A549 (cell line): ENCODE results near the gene NRSN2. TPM values are rescaled to one million over a fixed set of nuclear protein-coding genes. Genes with fewer than 3 reads are reported as not detected.

ENCODE experiments used
- ATAC-seq, 2 experiments: fragments of 200-7000 bp in 1 of 2; fragments of >200 bp in 1 of 2; cut with Nextera tagmentation in 1 of 2; cut with Tn5 transposase in 1 of 2; 3 replicates each; pipeline versions ENCODE4 v1.8.0 to v1.9.1; 2018 to 2020; ENCODE audit warnings: mild to moderate bottlenecking in 1 of 2, moderate library complexity in 1 of 2
- CTCF ChIA-PET: fragments of 300-600 bp; sonication (Branson Sonifier 250); formaldehyde crosslinking; extraction: SDS; loops from one replicate; lab custom pipeline; 2021; ENCODE audit warnings: antibody characterized with exemption, inconsistent platforms; lab: Yijun Ruan, JAX
- POLR2A ChIA-PET: fragments of 350-600 bp; formaldehyde crosslinking; extraction: SDS; loops from one replicate; lab custom pipeline; 2021; ENCODE audit warnings: antibody characterized with exemption, inconsistent platforms; lab: Yijun Ruan, JAX
- DNase-seq, 2 experiments: peaks; one replicate each; pipeline versions ENCODE4 v3.0.0 to v3.0.0-alpha.2; 2011 to 2016; ENCODE audit warnings: low read depth in 1 of 2, low spot score in 1 of 2
- FAIRE-seq: peaks from 2 replicates; lab custom pipeline; 2011; peaks lifted over from hg19 to GRCh38; lab: Jason Lieb, UNC
- H3K27ac ChIP-seq, 2 experiments: fragments of >200 bp; sonication (Bioruptor Twin); formaldehyde crosslinking; 3 replicates each; pipeline ENCODE4 v1.5.1; 2016 to 2017
- H3K4me1 ChIP-seq: fragments of >200 bp; sonication (Bioruptor Twin); formaldehyde crosslinking; 3 replicates; pipeline ENCODE4 v1.6.1; 2016
- H3K4me2 ChIP-seq: fragments of >200 bp; sonication (Bioruptor Twin); formaldehyde crosslinking; 3 replicates; pipeline ENCODE4 v1.6.1; 2016
- H3K4me3 ChIP-seq: fragments of >200 bp; sonication (Bioruptor Twin); formaldehyde crosslinking; 3 replicates; pipeline ENCODE4 v1.5.1; 2016
- H3K9me3 ChIP-seq: fragments of >200 bp; sonication (Bioruptor Twin); formaldehyde crosslinking; 3 replicates; pipeline ENCODE4 v1.6.1; 2016
- EHMT2 ChIP-seq: fragments of 200-600 bp; sonication (generic); IDR thresholded peaks from 2 replicates; pipeline ENCODE4 v1.6.1; 2016; ENCODE audit warnings: antibody characterized with exemption, low read depth, mild to moderate bottlenecking, moderate library complexity
- FOSB ChIP-seq: fragments of 250-450 bp; sonication (Bioruptor Pico); IDR thresholded peaks from 2 replicates; pipeline ENCODE4 v1.5.0; 2020; ENCODE audit warnings: mild to moderate bottlenecking, moderate library complexity
- FOSL2 ChIP-seq, 2 experiments: fragments of 450-650 bp in 1 of 2; fragments of >200 bp in 1 of 2; sonication (Bioruptor Twin) in 1 of 2; formaldehyde crosslinking; IDR thresholded peaks; 2 replicates each; pipeline versions ENCODE4 v1.5.0 to v1.6.1; 2016 to 2020; ENCODE audit warnings: mild to moderate bottlenecking in 1 of 2, moderate library complexity in 1 of 2
- HOXB5 ChIP-seq: fragments of 250-450 bp; sonication (Bioruptor Pico); IDR thresholded peaks from 2 replicates; pipeline ENCODE4 v1.5.0; 2020; ENCODE audit warnings: mild to moderate bottlenecking, moderate library complexity
- KDM1A ChIP-seq: fragments of 200-600 bp; sonication (generic); IDR thresholded peaks from 2 replicates; pipeline ENCODE4 v1.6.1; 2016; ENCODE audit warnings: low read depth, mild to moderate bottlenecking
- PHF8 ChIP-seq: fragments of 200-600 bp; sonication (generic); IDR thresholded peaks from 2 replicates; pipeline ENCODE4 v1.6.1; 2016; ENCODE audit warnings: low read depth, mild to moderate bottlenecking, antibody characterized with exemption, moderate library complexity, borderline replicate concordance
- POLR2A ChIP-seq: IDR thresholded peaks from 2 replicates; pipeline ENCODE4 v1.6.1; 2012; ENCODE audit warnings: mild to moderate bottlenecking, low read length
- POLR2AphosphoS2 ChIP-seq: conservative IDR thresholded peaks from 2 replicates; pipeline ENCODE4 v1.6.1; 2012; ENCODE audit warnings: low read length, improper control_type of control experiment, inconsistent platforms
- RAD21 ChIP-seq, 2 experiments: fragments of >200 bp in 1 of 2; sonication (Bioruptor Twin) in 1 of 2; formaldehyde crosslinking in 1 of 2; IDR thresholded peaks in 1 of 2; conservative IDR thresholded peaks in 1 of 2; 2 replicates in 1 of 2; 3 replicates in 1 of 2; pipeline ENCODE4 v1.6.1; 2012 to 2018; ENCODE audit warnings: inconsistent platforms in 1 of 2
- RARB ChIP-seq: fragments of 250-450 bp; sonication (Bioruptor Pico); IDR thresholded peaks from 2 replicates; pipeline ENCODE4 v1.8.0; 2021; ENCODE audit warnings: mild to moderate bottlenecking, moderate library complexity
- TP53 ChIP-seq: fragments of 250-450 bp; sonication (Bioruptor Pico); IDR thresholded peaks from 2 replicates; pipeline ENCODE4 v1.5.0; 2021; ENCODE audit warnings: mild to moderate bottlenecking, moderate library complexity
- WGBS: methylation state at CpG from one replicate; pipeline ENCODE4 v1.1.6; 2017; ENCODE audit errors: missing lambda C conversion rate; 5-methylcytosine and 5-hydroxymethylcytosine counted together
- polyA plus RNA-seq, 4 experiments: library from polyadenylated mRNA; depleted of rRNA in 3 of 4; stranded (reverse); fragments of >200 nt; fragmentation: RNase III in 1 of 4; extraction: RNeasy Plus Mini Kit Qiagen cat#74134 plus additional on column Dnase treatment in 1 of 4; gene quantifications; 2 replicates in 3 of 4; 3 replicates in 1 of 4; pipeline ENCODE4 v1.2.3, GENCODE V29; 2011 to 2017
- TF ChIP-seq, protein P1 (sequence below): fragments of 450-650 bp; IDR thresholded peaks from 2 replicates; pipeline ENCODE4 v1.6.1; 2014; ENCODE audit warnings: antibody characterized with exemption
- TF ChIP-seq, protein P2 (sequence below): fragments of 150-350 bp; IDR thresholded peaks from 2 replicates; pipeline ENCODE4 v1.6.1; 2014; ENCODE audit warnings: low read depth, mild to moderate bottlenecking, low read length
- TF ChIP-seq, protein P3 (sequence below): fragments of >200 bp; sonication (Bioruptor Twin); formaldehyde crosslinking; IDR thresholded peaks from 3 replicates; pipeline ENCODE4 v1.6.1; 2016
- TF ChIP-seq, protein P4 (sequence below): fragments of 250-450 bp; sonication (Bioruptor Pico); IDR thresholded peaks from 2 replicates; pipeline ENCODE4 v1.5.0; 2021; ENCODE audit warnings: mild to moderate bottlenecking, moderate library complexity, borderline replicate concordance

Gene NRSN2
- polyA plus RNA-seq, 2 of the 4 experiments (the other 2 are of a cell fraction) = 47.5 to 74.8 TPM

DNA sequence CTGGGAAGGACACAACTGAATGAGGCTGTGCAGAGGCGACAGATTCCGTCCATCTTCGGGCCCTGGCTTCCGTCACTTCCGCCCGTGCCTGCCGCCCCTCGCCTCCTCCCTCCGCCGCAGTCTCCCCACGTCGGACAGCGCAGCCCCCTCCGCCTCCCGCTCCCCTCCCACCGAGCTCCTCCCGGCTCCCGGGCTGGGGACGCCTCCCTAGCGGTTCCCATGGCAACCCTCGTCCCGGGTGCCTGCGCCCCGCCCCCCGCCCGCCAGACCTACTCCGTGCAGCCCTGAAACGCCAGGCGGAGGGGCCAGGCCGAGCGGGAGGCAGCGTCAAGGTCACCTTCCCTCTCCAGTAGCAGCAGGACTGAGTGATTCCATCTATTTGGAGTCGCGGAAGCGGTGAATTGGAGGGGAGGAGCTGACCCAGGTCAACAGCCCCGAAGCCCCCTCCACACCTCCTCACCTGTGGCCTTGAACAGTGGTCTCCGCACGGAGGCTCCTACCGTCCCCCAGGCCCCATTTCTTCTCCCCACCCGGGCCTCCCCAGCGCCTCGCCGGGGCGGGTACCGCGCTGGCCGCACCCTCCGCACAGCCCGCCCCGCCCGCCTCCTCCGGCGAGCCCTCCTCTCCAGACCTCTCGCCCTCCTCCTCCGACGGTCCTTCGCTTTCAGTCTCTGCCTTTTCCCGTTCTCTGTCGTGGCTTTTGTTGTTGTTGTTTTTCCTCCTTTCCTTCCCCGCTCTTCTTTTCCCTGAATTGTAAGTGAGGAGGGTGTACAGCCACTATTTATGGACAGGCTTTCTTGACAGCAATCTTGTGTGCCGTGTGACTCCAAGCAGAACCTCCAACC lies 951 bp downstream of the NRSN2 start (continued):
- TF ChIP-seq, protein P1, sequence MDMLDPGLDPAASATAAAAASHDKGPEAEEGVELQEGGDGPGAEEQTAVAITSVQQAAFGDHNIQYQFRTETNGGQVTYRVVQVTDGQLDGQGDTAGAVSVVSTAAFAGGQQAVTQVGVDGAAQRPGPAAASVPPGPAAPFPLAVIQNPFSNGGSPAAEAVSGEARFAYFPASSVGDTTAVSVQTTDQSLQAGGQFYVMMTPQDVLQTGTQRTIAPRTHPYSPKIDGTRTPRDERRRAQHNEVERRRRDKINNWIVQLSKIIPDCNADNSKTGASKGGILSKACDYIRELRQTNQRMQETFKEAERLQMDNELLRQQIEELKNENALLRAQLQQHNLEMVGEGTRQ = no peak; the same call in 1 of the 2 replicates
- TF ChIP-seq RAD21 (conservative IDR thresholded peaks at IDR 0.05 in 1 of 2, IDR thresholded peaks at IDR 0.05 in 1 of 2) (no peak), HOXB5 (no peak), FOSL2 (IDR thresholded peaks at IDR 0.05) (no peak), FOSL2 (CRISPR knock-in tag; IDR thresholded peaks at IDR 0.05) (no peak), FOSB (no peak), TP53 (peak; percentile 78), EHMT2 (no peak)
- TF ChIP-seq, protein P2, sequence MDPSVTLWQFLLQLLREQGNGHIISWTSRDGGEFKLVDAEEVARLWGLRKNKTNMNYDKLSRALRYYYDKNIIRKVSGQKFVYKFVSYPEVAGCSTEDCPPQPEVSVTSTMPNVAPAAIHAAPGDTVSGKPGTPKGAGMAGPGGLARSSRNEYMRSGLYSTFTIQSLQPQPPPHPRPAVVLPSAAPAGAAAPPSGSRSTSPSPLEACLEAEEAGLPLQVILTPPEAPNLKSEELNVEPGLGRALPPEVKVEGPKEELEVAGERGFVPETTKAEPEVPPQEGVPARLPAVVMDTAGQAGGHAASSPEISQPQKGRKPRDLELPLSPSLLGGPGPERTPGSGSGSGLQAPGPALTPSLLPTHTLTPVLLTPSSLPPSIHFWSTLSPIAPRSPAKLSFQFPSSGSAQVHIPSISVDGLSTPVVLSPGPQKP = 0 out of 2 replicates have a peak, but pooled peaks have one; percentile 23

DNA sequence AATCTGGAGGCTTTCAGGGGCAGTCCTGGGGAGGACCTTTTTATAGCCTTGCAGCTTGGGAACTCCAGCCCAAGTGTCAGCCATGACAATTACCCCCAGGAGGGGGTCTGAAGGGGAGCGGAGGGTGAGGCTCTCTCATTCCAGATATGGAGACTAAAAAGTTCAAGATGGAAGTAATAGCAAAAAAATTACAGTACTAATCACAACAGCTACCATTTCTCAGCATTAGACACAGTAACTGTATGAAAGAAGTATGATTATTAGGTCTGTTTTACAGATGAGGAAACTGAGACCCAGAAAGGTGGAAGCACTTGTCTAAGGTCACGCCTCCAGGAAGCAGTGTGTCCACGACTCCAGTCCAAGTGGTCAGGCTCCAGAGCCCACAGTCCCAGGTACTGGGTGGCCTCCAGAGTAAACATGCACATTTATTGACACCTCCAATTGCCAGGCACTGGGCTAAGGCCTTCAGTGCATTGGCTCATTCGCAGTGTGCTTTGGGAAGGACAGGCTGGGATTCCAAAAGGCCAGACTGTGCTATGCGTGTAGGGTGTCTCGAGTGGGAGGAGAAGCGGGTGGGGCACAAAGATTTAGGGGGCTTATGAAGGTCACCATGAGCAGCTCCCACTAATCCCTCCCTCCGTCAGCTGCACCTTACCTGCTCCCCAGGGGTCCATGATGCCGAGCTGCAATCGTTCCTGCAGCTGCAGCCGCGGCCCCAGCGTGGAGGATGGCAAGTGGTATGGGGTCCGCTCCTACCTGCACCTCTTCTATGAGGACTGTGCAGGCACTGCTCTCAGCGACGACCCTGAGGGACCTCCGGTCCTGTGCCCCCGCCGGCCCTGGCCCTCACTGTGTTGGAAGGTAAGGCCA lies 2.3 kb downstream of the NRSN2 start:
- WGBS = 91% methylated on average over 19 of the region's 19 CpGs

More for the DNA sequence above, 2.3 kb downstream of the NRSN2 start:
- ATAC-seq (no peak), FAIRE-seq (no peak), DNase-seq (no peak)
- Histone ChIP-seq H3K4me2 (peak overlapping the region; percentile 87), H3K4me1 (peaks cover 15% of the 10 kb centered on the region), H3K4me3 (no peak overlapping the region; the same call in 2 of the 3 replicates), H3K27ac (peak overlapping the region; percentile 82 to 93; a peak in 4 of 6 replicates), H3K9me3 (peaks cover 6% of the 10 kb centered on the region; the same call in 2 of the 3 replicates)
- CTCF ChIA-PET = interaction anchor here (1.6 to 50.3 kb wide), 4 partner anchors 13 to 130 kb away, joined by 7 to 1229 read pairs (median 72); no protein-coding TSS in a partner anchor
- POLR2A ChIA-PET = interaction anchor here (1.1 kb wide), 1 partner anchor 58 kb away, joined by 3 read pairs; no protein-coding TSS in a partner anchor
- TF ChIP-seq, protein P3, sequence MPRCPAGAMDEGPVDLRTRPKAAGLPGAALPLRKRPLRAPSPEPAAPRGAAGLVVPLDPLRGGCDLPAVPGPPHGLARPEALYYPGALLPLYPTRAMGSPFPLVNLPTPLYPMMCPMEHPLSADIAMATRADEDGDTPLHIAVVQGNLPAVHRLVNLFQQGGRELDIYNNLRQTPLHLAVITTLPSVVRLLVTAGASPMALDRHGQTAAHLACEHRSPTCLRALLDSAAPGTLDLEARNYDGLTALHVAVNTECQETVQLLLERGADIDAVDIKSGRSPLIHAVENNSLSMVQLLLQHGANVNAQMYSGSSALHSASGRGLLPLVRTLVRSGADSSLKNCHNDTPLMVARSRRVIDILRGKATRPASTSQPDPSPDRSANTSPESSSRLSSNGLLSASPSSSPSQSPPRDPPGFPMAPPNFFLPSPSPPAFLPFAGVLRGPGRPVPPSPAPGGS = no peak
- no peak for TF ChIP-seq PHF8
- TF ChIP-seq POLR2A = peak; percentile 12
- no peak for TF ChIP-seq RARB
- no peak for TF ChIP-seq KDM1A
- TF ChIP-seq, protein P4, sequence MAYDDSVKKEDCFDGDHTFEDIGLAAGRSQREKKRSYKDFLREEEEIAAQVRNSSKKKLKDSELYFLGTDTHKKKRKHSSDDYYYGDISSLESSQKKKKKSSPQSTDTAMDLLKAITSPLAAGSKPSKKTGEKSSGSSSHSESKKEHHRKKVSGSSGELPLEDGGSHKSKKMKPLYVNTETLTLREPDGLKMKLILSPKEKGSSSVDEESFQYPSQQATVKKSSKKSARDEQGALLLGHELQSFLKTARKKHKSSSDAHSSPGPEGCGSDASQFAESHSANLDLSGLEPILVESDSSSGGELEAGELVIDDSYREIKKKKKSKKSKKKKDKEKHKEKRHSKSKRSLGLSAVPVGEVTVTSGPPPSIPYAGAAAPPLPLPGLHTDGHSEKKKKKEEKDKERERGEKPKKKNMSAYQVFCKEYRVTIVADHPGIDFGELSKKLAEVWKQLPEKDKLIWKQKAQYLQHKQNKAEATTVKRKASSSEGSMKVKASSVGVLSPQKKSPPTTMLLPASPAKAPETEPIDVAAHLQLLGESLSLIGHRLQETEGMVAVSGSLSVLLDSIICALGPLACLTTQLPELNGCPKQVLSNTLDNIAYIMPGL (CRISPR knock-in tag) = no peak
- no peak for TF ChIP-seq RAD21 (conservative IDR thresholded peaks at IDR 0.05 in 1 of 2, IDR thresholded peaks at IDR 0.05 in 1 of 2)
- TF ChIP-seq POLR2AphosphoS2 = no peak
